ENCODE results near the gene RASSF5.

DNA sequence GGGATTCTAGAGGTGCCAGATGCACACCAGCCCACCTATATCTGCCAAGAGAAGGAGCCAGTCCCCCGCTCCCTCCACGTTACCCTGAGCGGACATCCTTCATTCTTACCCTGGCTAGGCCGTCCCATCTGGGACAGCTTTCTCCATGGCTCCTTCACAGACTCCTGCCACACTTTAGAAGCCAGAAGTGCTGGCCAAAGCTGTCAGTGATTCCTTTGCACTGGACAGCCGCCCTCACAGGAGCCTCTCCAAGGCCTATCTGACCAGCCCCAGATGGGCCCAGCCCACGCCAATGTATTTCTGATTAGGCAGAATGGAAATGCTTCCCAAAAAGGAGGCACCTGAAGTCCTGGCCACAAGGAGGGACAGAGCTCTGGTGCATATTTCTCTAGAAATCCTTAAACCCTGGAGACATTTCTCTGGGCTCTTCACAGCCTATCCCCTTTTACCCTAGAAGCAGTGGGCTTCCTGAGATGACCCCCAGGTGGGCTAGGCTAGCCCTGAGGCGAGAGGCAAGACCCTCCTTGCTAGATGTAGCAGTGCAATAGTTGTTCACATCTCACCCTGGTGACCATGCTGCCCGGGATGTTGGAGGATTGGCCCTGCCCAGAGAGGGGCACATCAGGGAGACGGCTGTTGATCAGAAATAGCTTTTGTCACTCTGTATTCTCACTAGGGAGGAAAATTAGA is 44.1 kb downstream of the RASSF5 start:
- TF ChIP-seq, protein P1, sequence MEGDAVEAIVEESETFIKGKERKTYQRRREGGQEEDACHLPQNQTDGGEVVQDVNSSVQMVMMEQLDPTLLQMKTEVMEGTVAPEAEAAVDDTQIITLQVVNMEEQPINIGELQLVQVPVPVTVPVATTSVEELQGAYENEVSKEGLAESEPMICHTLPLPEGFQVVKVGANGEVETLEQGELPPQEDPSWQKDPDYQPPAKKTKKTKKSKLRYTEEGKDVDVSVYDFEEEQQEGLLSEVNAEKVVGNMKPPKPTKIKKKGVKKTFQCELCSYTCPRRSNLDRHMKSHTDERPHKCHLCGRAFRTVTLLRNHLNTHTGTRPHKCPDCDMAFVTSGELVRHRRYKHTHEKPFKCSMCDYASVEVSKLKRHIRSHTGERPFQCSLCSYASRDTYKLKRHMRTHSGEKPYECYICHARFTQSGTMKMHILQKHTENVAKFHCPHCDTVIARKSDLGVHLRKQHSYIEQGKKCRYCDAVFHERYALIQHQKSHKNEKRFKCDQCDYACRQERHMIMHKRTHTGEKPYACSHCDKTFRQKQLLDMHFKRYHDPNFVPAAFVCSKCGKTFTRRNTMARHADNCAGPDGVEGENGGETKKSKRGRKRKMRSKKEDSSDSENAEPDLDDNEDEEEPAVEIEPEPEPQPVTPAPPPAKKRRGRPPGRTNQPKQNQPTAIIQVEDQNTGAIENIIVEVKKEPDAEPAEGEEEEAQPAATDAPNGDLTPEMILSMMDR (IDR thresholded peaks at IDR 0.05), result no peak
- TF ChIP-seq POLR2A (IDR thresholded peaks at IDR 0.05), result no peak
